Measurements from ENCODE around the gene SLC25A21.

DNA sequence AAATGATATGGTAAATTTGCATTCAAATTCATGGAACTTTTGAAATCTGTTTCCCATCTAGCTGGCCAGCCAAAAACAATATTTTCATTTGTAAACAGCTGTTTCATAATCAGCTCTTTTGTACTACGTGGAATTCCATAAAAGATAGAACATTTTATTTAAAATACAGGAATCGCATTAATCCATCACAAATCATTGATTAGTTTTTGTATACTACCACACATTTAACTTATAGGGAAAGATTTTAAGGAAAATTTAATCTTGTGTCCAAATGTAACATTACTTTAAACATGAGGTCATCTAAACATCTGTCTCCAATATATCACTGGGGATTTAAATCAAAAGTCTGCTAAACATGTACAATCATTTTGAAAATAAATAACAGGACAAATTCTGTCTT is 33.5 kb downstream of the SLC25A21 start:
- TF ChIP-seq, protein P1, sequence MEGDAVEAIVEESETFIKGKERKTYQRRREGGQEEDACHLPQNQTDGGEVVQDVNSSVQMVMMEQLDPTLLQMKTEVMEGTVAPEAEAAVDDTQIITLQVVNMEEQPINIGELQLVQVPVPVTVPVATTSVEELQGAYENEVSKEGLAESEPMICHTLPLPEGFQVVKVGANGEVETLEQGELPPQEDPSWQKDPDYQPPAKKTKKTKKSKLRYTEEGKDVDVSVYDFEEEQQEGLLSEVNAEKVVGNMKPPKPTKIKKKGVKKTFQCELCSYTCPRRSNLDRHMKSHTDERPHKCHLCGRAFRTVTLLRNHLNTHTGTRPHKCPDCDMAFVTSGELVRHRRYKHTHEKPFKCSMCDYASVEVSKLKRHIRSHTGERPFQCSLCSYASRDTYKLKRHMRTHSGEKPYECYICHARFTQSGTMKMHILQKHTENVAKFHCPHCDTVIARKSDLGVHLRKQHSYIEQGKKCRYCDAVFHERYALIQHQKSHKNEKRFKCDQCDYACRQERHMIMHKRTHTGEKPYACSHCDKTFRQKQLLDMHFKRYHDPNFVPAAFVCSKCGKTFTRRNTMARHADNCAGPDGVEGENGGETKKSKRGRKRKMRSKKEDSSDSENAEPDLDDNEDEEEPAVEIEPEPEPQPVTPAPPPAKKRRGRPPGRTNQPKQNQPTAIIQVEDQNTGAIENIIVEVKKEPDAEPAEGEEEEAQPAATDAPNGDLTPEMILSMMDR (conservative IDR thresholded peaks at IDR 0.05; ENCODE audit: low read depth in 2 of 2) = no peak
- TF ChIP-seq EZH2 (IDR thresholded peaks at IDR 0.05; ENCODE audit: low read depth, unreplicated experiment) (no peak), NANOG (IDR thresholded peaks at IDR 0.05; ENCODE audit: borderline replicate concordance) (no peak), CREB1 (CRISPR knock-in tag; IDR thresholded peaks at IDR 0.05; ENCODE audit: low read depth) (no peak), POLR2AphosphoS5 (IDR thresholded peaks at IDR 0.05; ENCODE audit: low read depth) (no peak)

All from GM23338 (cell line).